Hematopoietic multipotent progenitor cell treated with erythropoietin and hydrocortisone succinate and interleukin-3 and kit ligand, for 6 days (in vitro differentiated cells): Measurements from ENCODE around the gene ARIH2.
A peak's percentile ranks its signal among the peaks of the same experiment; 100 is the strongest.

Experiments used
- DNase-seq: peaks from one replicate; pipeline ENCODE4 v3.0.0-alpha.2; 2015

The ARIH2 gene

DNA sequence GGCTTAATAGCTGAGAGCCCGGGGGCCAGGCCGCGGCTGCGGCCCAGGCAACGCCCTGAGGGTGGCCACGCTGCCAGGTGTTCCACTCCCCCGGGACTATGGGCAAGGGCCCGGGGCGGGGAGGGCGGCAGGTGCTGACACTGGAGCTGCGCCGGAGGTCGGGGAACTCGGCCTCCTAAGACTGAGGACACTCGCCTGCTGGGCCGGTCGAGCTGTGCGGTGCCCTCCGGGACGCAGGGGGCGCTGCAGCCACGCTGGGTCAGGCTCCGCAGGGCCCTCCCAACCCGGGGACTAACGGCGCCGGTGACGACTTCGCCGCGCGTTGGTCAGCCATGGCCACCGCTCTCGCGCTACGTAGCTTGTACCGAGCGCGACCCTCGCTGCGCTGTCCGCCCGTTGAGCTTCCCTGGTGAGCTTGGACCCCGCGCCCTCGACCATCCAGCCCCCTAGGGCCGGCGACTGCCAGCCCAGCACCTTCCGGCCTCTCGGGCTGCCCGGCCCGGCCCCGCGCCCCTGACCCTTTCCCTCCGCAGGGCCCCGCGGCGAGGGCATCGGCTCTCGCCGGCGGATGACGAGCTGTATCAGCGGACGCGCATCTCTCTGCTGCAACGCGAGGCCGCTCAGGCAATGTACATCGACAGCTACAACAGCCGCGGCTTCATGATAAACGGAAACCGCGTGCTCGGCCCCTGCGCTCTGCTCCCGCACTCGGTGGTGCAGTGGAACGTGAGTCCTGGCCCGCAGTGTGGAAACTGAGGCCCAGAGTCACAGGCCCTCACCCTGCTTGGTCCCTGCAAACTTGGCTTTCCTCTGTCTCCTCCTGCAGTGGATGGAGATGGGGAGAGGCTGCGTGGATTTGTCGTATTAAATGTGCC, 103.4 kb downstream of the ARIH2 start, which contains the start of gene NDUFAF3:
NDUFAF3 (plus strand) TSS at position 309 of the 875 bp plus-strand sequence; CDS start at position 333, 24 bp downstream.
- DNase-seq, result peak; percentile 92

GRCh38 chr3:49022688-49023171, 104.1 kb downstream of the ARIH2 start:
- peak; percentile 59 for DNase-seq

GRCh38 chr3:49023775-49024174, 105.1 kb downstream of the ARIH2 start:
- DNase-seq, result no peak

- no peak for DNase-seq
Measured at GRCh38 chr3:49024449-49024848, 105.8 kb downstream of the ARIH2 start.

GRCh38 chr3:49025005-49025792, 106.6 kb downstream of the ARIH2 start:
- peak; percentile 95 for DNase-seq

DNA sequence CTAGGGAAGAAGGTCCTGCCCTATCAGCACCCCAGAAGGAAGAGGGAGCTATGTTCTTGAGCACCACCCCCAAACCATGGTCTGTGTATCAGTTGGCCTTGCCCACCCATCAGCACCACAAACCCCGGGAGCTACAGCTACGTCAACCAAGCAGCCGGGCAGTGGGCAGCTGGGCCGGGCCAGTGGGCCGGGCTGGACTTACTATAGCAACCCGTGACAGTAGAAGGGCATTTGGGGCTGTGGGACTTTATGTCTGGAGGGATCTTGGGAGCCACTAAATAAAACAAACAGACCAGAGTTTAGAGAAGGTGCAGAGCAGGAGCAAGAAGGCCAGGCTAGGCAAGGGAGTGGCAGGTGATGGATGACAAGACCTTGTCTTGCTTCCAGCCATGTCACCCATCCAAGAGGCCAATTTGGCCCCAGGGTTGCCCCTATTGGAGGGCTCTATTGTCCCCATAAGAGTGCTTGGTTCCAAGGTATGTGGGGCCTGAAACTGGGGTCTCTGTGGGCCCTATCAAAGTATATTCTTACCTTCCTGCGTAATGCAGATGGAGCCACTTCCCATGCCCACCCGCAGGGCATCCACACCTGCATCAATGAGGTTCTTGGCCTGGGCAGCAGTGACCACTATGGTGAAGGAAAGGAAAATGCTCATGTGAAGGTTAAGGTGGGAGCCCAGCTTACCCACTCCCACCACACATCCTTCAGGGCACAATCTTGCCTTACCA, 107.3 kb downstream of the ARIH2 start:
- DNase-seq, result no peak

GRCh38 chr3:49026536-49026935, 107.9 kb downstream of the ARIH2 start:
- no peak for DNase-seq

DNA sequence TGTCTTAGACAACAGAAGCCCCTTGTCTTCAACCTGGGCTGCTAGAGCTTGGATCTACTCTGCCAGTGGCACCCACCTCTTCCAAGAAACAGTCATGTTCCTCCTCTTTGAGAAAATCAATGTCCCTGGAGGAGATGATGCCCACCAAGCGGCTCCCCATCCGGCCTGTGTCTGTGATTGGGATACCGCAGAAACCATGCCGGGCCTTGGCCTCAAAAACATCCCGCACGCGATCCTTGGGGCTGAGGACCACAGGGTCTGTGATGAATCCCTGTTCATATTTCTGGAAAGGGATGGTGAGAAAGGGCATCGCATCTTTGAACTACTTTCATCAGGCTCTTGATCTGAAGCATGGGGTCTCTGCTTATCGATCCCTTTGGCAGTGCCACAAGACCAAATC, 109.0 kb downstream of the ARIH2 start:
- no peak for DNase-seq

- DNase-seq, result no peak
Measured at GRCh38 chr3:49028298-49028672, 109.6 kb downstream of the ARIH2 start.

GRCh38 chr3:49028673-49029562, 110.3 kb downstream of the ARIH2 start, which contains the start of gene IMPDH2:
IMPDH2 (minus strand) TSS chr3:49029398; CDS start chr3:49029350, 48 bp downstream.
- peak; percentile 97 for DNase-seq

DNA sequence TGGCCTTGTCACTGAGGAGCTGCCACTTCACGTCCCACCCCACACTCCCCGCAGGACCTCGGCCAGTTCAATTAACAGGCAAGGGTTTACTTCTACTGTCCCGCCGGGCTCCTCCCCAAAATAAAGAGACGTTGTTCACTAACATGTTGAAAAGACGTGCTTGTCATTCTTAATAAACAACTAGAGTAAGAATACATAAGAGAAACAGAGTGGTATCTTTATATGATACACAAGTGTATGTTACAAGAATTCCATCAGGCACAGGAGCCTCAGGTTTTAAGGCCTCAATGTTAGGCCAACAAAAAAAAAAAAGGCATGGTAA, 110.9 kb downstream of the ARIH2 start:
- no peak for DNase-seq

- DNase-seq, result no peak
Measured at GRCh38 chr3:49030321-49030720, 111.7 kb downstream of the ARIH2 start.

DNA sequence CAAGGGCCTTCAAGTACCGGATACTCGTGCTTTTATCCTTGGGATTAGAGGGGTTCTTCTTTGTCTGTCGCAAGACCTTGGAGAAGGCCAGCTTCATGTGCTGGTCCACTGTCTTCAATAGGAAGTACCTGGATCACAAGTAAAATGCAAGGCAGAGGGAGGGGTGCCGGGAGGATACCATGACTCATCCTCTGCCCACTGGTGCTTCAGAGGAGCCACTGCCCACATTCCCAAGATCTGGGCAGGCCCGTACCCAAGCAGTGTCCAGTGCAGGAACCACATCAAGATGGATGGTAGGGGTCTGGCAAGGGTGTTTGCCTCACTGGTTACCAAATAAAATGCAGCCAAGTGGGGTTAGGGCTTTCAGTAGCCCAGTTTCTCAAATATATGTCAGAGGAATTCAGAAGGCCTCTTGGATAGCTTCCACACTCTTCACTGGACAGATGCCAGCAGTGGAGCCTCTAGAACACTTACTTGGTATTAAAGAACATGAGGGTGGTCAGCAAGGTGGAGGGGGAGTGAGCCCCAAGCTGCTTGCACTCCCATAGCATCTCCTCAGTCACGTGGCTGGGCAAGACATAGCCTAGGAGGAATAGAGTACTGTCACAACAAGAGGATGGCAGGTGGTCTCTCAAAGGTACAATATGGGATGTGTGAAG, 114.1 kb downstream of the ARIH2 start:
- DNase-seq, result no peak

GRCh38 chr3:49034650-49035049, 116.0 kb downstream of the ARIH2 start:
- no peak for DNase-seq

- no peak for DNase-seq
Measured at GRCh38 chr3:49035281-49035680, 116.6 kb downstream of the ARIH2 start.
